HL-60 (cell line): Measurements from ENCODE around the gene ADAR.

ENCODE experiments used
- DNase-seq, 2 experiments: peaks; one replicate each; pipeline ENCODE4 v3.0.0-alpha.2; 2010 to 2020; ENCODE audit warnings: low read depth in 1 of 2, low spot score in 1 of 2
- H3K27ac ChIP-seq: fragments of 250-450 bp; sonication (Bioruptor Pico); replicated peaks from 2 replicates; pipeline ENCODE4 v1.5.1; 2020; ENCODE audit warnings: mild to moderate bottlenecking, moderate library complexity
- H3K27me3 ChIP-seq: fragments of 250-450 bp; sonication (Bioruptor Pico); 2 replicates; pipeline ENCODE4 v1.5.1; 2021; ENCODE audit warnings: mild to moderate bottlenecking, moderate library complexity; ENCODE audit not compliant: insufficient read depth, poor library complexity, severe bottlenecking
- H3K4me3 ChIP-seq: replicated peaks from 2 replicates; pipeline ENCODE4 v1.5.1; 2011; ENCODE audit warnings: mild to moderate bottlenecking, control low read depth, low read length; ENCODE audit not compliant: insufficient read depth
- CTCF ChIP-seq: IDR thresholded peaks from one replicate; pipeline ENCODE4 v1.5.1; 2011; ENCODE audit warnings: low read length, control low read depth, inconsistent platforms; ENCODE audit not compliant: insufficient read depth
- GABPA ChIP-seq: IDR thresholded peaks from 2 replicates; pipeline ENCODE4 v1.6.1; 2012; ENCODE audit warnings: low read depth
- POLR2AphosphoS5 ChIP-seq: IDR thresholded peaks from 2 replicates; pipeline ENCODE4 v1.6.1; 2012; ENCODE audit warnings: low read depth
- REST ChIP-seq: IDR thresholded peaks from 2 replicates; pipeline ENCODE4 v1.6.1; 2012; ENCODE audit warnings: low read depth; ENCODE audit not compliant: insufficient replicate concordance
- SPI1 ChIP-seq: IDR thresholded peaks from 2 replicates; pipeline ENCODE4 v1.6.1; 2012; ENCODE audit warnings: low read depth, mild to moderate bottlenecking, borderline replicate concordance

The ADAR gene

GRCh38 chr1:154599658-154600057 lies 8.3 kb downstream of the ADAR start:
- no peak for DNase-seq
- H3K4me3 ChIP-seq = no peak overlapping the region
- TF ChIP-seq CTCF (no peak), GABPA (no peak), SPI1 (no peak), POLR2AphosphoS5 (no peak), REST (no peak)
- no peaks in the 10 kb centered on the region for H3K27me3 ChIP-seq
- H3K27ac ChIP-seq = no peak overlapping the region

GRCh38 chr1:154598871-154599635 lies 8.9 kb downstream of the ADAR start:
- no peak for DNase-seq
- Histone ChIP-seq H3K27ac (no peak overlapping the region), H3K27me3 (no peaks in the 10 kb centered on the region), H3K4me3 (no peak overlapping the region)
- TF ChIP-seq POLR2AphosphoS5 = no peak
- no peak for TF ChIP-seq REST
- no peak for TF ChIP-seq SPI1
- no peak for TF ChIP-seq GABPA
- TF ChIP-seq CTCF = no peak

- DNase-seq = no peak
- TF ChIP-seq REST (no peak), POLR2AphosphoS5 (no peak), GABPA (no peak), SPI1 (no peak), CTCF (no peak)
- no peak overlapping the region for H3K27ac ChIP-seq
- no peaks in the 10 kb centered on the region for H3K27me3 ChIP-seq
- no peak overlapping the region for H3K4me3 ChIP-seq
Observed at GRCh38 chr1:154595621-154596020, 12.4 kb downstream of the ADAR start.
